Left forelimb (tissue), 1 donor: ENCODE results near the gene HMCN1.

ENCODE experiments used
- DNase-seq: peaks from one replicate; pipeline ENCODE4 v3.0.0-alpha.2; 2018; ENCODE audit warnings: low spot score

The HMCN1 gene

GRCh38 chr1:186030453-186030852 lies 296.3 kb downstream of the HMCN1 start:
- no peak for DNase-seq

GRCh38 chr1:186033847-186034271 lies 299.7 kb downstream of the HMCN1 start:
- DNase-seq = no peak

- DNase-seq = no peak
These were observed 308.0 kb downstream of the HMCN1 start for GRCh38 chr1:186042230-186042629.

- no peak for DNase-seq
These were observed 309.1 kb downstream of the HMCN1 start for GRCh38 chr1:186043296-186043695.

GRCh38 chr1:186044079-186044685 lies 310.0 kb downstream of the HMCN1 start:
- DNase-seq = no peak

GRCh38 chr1:186046437-186047211 lies 312.4 kb downstream of the HMCN1 start:
- DNase-seq = no peak

GRCh38 chr1:186050360-186050759 lies 316.2 kb downstream of the HMCN1 start:
- no peak for DNase-seq

- no peak for DNase-seq
These were observed 319.8 kb downstream of the HMCN1 start for GRCh38 chr1:186054003-186054402.

- DNase-seq = no peak
These were observed 320.7 kb downstream of the HMCN1 start for GRCh38 chr1:186054932-186055331.

- no peak for DNase-seq
These were observed 321.7 kb downstream of the HMCN1 start for GRCh38 chr1:186055846-186056245.

- DNase-seq = no peak
These were observed 322.9 kb downstream of the HMCN1 start for GRCh38 chr1:186057086-186057485.

GRCh38 chr1:186059311-186059710 lies 325.1 kb downstream of the HMCN1 start:
- DNase-seq = no peak

GRCh38 chr1:186059752-186060151 lies 325.6 kb downstream of the HMCN1 start:
- DNase-seq = no peak

- no peak for DNase-seq
These were observed 326.0 kb downstream of the HMCN1 start for GRCh38 chr1:186060226-186060625.

- DNase-seq = no peak
These were observed 329.0 kb downstream of the HMCN1 start for GRCh38 chr1:186063091-186063657.

GRCh38 chr1:186066411-186066810 lies 332.2 kb downstream of the HMCN1 start:
- DNase-seq = no peak

- no peak for DNase-seq
These were observed 339.5 kb downstream of the HMCN1 start for GRCh38 chr1:186073697-186074096.

- DNase-seq = no peak
These were observed 341.8 kb downstream of the HMCN1 start for GRCh38 chr1:186076006-186076405.

GRCh38 chr1:186078245-186078644 lies 344.1 kb downstream of the HMCN1 start:
- no peak for DNase-seq

- DNase-seq = no peak
These were observed 345.0 kb downstream of the HMCN1 start for GRCh38 chr1:186079084-186079684.

GRCh38 chr1:186082235-186082937 lies 348.2 kb downstream of the HMCN1 start:
- DNase-seq = peak; percentile 64

GRCh38 chr1:186086583-186086982 lies 352.4 kb downstream of the HMCN1 start:
- DNase-seq = no peak
